SK-N-SH (cell line): ENCODE data around the gene GRK3. TPM values are rescaled to one million over a fixed set of nuclear protein-coding genes. Genes with fewer than 3 reads are reported as not detected.

Experiments
- CTCF ChIA-PET: fragments of 300-600, 350-600 bp; formaldehyde crosslinking; extraction: SDS; loops from one replicate; lab custom pipeline; 2021; lab: Yijun Ruan, JAX
- POLR2A ChIA-PET: fragments of 350-600 bp; sonication (Branson Sonifier 250); formaldehyde crosslinking; extraction: SDS; loops from one replicate; lab custom pipeline; 2020; ENCODE audit warnings: antibody characterized with exemption, inconsistent platforms; lab: Yijun Ruan, JAX
- DNase-seq: peaks from one replicate; pipeline ENCODE4 v3.0.0; 2012
- H2AFZ ChIP-seq: fragments of 200-600 bp; sonication (generic); 2 replicates; pipeline ENCODE4 v1.8.1; 2016; ENCODE audit warnings: antibody characterized with exemption, mild to moderate bottlenecking, low read depth
- H3F3A ChIP-seq: fragments of 200-600 bp; sonication (generic); replicated peaks from 2 replicates; pipeline ENCODE3; 2016; ENCODE audit warnings: antibody characterized with exemption, mild to moderate bottlenecking; ENCODE audit not compliant: insufficient read depth
- H3K27ac ChIP-seq, 2 experiments: fragments of 200-500 bp in 1 of 2; fragments of 200-600 bp in 1 of 2; sonication (Bioruptor generic) in 1 of 2; sonication (generic), shearing (Covaris generic) in 1 of 2; 2 replicates each; pipeline versions ENCODE4 v1.5.1 to v1.6.1; 2014 to 2016; ENCODE audit warnings: low read depth in 2 of 2, inconsistent platforms in 1 of 2, low read length in 1 of 2, mild to moderate bottlenecking in 1 of 2, mixed read lengths in 1 of 2
- H3K27me3 ChIP-seq: fragments of 200-600 bp; sonication (generic), shearing (Covaris generic); 2 replicates; pipeline ENCODE4 v1.6.1; 2016; ENCODE audit warnings: mixed run types; ENCODE audit not compliant: insufficient read depth
- H3K36me3 ChIP-seq, 2 experiments: fragments of 200-500 bp in 1 of 2; fragments of 200-600 bp in 1 of 2; sonication (Bioruptor generic) in 1 of 2; sonication (generic) in 1 of 2; replicated peaks in 1 of 2; 2 replicates each; pipeline versions ENCODE3 to v1.5.1; 2014 to 2016; ENCODE audit warnings: low read length in 1 of 2, mild to moderate bottlenecking in 1 of 2; ENCODE audit not compliant: insufficient read depth in 2 of 2, control insufficient read depth in 1 of 2
- H3K4me1 ChIP-seq, 2 experiments: fragments of 200-500 bp in 1 of 2; fragments of 200-600 bp in 1 of 2; sonication (Bioruptor generic) in 1 of 2; sonication (generic), shearing (Covaris generic) in 1 of 2; 2 replicates each; pipeline versions ENCODE4 v1.5.1 to v1.6.1; 2014 to 2016; ENCODE audit warnings: low read depth in 1 of 2, low read length in 1 of 2, mixed run types in 1 of 2; ENCODE audit not compliant: insufficient read depth in 2 of 2, control insufficient read depth in 1 of 2
- H3K4me2 ChIP-seq: fragments of 200-600 bp; sonication (generic), shearing (Covaris generic); 2 replicates; pipeline ENCODE4 v1.6.1; 2017; ENCODE audit warnings: mixed run types
- H3K4me3 ChIP-seq, 2 experiments: fragments of 200-500 bp in 1 of 2; fragments of 200-600 bp in 1 of 2; sonication (Bioruptor generic) in 1 of 2; sonication (generic), shearing (Covaris generic) in 1 of 2; 2 replicates each; pipeline versions ENCODE4 v1.5.1 to v1.8.1; 2014 to 2016; ENCODE audit warnings: low read depth in 2 of 2, inconsistent platforms in 1 of 2, low read length in 1 of 2, mild to moderate bottlenecking in 1 of 2, mixed read lengths in 1 of 2, moderate library complexity in 1 of 2
- H3K79me2 ChIP-seq: fragments of 200-600 bp; sonication (generic); 2 replicates; pipeline ENCODE4 v1.8.1; 2017; ENCODE audit warnings: mild to moderate bottlenecking; ENCODE audit not compliant: insufficient read depth
- H3K9ac ChIP-seq: fragments of 200-600 bp; sonication (generic); 2 replicates; pipeline ENCODE4 v1.6.1; 2017; ENCODE audit warnings: mixed run types
- H3K9me2 ChIP-seq: fragments of 200-600 bp; sonication (generic); 2 replicates; pipeline ENCODE4 v1.6.1; 2017; ENCODE audit warnings: mixed run types
- H3K9me3 ChIP-seq: fragments of 200-600 bp; sonication (generic); 2 replicates; pipeline ENCODE4 v1.6.1; 2017; ENCODE audit warnings: mixed run types, mild to moderate bottlenecking, moderate library complexity
- H4K20me1 ChIP-seq: fragments of 200-600 bp; sonication (generic); 2 replicates; pipeline ENCODE4 v1.6.1; 2017; ENCODE audit warnings: mild to moderate bottlenecking, mixed run types; ENCODE audit not compliant: insufficient read depth
- CHD2 ChIP-seq: fragments of 150-350 bp; IDR thresholded peaks from 2 replicates; pipeline ENCODE4 v1.6.1; 2018; ENCODE audit warnings: low read length; ENCODE audit not compliant: partially characterized antibody
- GABPA ChIP-seq: IDR thresholded peaks from 2 replicates; pipeline ENCODE4 v1.4.0; 2012; ENCODE audit warnings: low read depth, mild to moderate bottlenecking
- JUND ChIP-seq: IDR thresholded peaks from 2 replicates; pipeline ENCODE4 v1.4.0; 2012
- MXI1 ChIP-seq: IDR thresholded peaks from 2 replicates; pipeline ENCODE4 v1.6.1; 2012; ENCODE audit warnings: mild to moderate bottlenecking, low read depth, low read length, improper control_type of control experiment
- NFIC ChIP-seq: IDR thresholded peaks from 2 replicates; pipeline ENCODE4 v1.4.0; 2012; ENCODE audit warnings: borderline replicate concordance
- RAD21 ChIP-seq: IDR thresholded peaks from 2 replicates; pipeline ENCODE4 v1.6.1; 2012; ENCODE audit warnings: mild to moderate bottlenecking, low read length
- RCOR1 ChIP-seq: fragments of 150-350 bp; IDR thresholded peaks from 2 replicates; pipeline ENCODE4 v1.6.1; 2017; ENCODE audit warnings: antibody characterized with exemption, low read length
- RXRA ChIP-seq: IDR thresholded peaks from 2 replicates; pipeline ENCODE4 v1.4.0; 2012; ENCODE audit warnings: low read depth, mild to moderate bottlenecking, borderline replicate concordance
- SIN3A ChIP-seq: IDR thresholded peaks from 2 replicates; pipeline ENCODE4 v1.6.1; 2012; ENCODE audit warnings: low read depth, mild to moderate bottlenecking, low read length, moderate library complexity, borderline replicate concordance
- TAF1 ChIP-seq: IDR thresholded peaks from 2 replicates; pipeline ENCODE4 v1.6.1; 2012; ENCODE audit warnings: low read depth, mild to moderate bottlenecking, low read length, moderate library complexity, borderline replicate concordance
- TEAD4 ChIP-seq: IDR thresholded peaks from 2 replicates; pipeline ENCODE4 v1.4.0; 2012; ENCODE audit warnings: mild to moderate bottlenecking, borderline replicate concordance; ENCODE audit not compliant: insufficient read depth
- YY1 ChIP-seq: IDR thresholded peaks from 2 replicates; pipeline ENCODE4 v1.4.0; 2012; ENCODE audit warnings: low read depth, mild to moderate bottlenecking
- WGBS: methylation state at CpG from one replicate; pipeline ENCODE4 v1.1.6; 2017; ENCODE audit warnings: low lambda C conversion rate; 5-methylcytosine and 5-hydroxymethylcytosine counted together
- polyA plus RNA-seq, 3 experiments: library from polyadenylated mRNA; depleted of rRNA; stranded (reverse); fragments of >200 nt; gene quantifications; 2 replicates each; pipeline ENCODE4 v1.2.3, GENCODE V29; 2012
- TF ChIP-seq, protein P1 (sequence below): fragments of 200-600 bp; sonication (generic); IDR thresholded peaks from 2 replicates; pipeline ENCODE4 v1.6.1; 2017; ENCODE audit warnings: antibody characterized with exemption, mild to moderate bottlenecking, moderate library complexity

Gene GRK3
- polyA plus RNA-seq, 1 of the 3 experiments (the other 2 are of a cell fraction), result 1.3 TPM

DNA sequence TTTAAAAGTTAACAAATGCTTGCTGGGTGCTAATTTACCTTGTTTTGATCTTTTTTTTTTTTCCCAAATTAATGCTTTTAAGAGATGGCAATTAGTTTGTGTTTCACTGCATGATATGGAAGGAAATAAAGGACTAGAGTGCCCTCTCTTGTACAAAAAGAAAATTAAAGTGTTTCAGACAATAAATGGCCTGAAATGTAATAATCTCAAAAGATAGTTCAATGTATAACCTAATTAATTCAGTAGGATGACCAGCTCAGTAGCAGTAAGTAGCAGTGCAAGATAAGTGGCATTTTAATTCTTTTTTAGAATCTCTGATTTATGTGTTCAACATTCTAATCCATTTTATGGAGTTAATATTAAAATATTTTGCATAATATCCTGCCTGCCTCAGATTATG is 137.6 kb downstream of the GRK3 start (continued):
- TF ChIP-seq, protein P1, sequence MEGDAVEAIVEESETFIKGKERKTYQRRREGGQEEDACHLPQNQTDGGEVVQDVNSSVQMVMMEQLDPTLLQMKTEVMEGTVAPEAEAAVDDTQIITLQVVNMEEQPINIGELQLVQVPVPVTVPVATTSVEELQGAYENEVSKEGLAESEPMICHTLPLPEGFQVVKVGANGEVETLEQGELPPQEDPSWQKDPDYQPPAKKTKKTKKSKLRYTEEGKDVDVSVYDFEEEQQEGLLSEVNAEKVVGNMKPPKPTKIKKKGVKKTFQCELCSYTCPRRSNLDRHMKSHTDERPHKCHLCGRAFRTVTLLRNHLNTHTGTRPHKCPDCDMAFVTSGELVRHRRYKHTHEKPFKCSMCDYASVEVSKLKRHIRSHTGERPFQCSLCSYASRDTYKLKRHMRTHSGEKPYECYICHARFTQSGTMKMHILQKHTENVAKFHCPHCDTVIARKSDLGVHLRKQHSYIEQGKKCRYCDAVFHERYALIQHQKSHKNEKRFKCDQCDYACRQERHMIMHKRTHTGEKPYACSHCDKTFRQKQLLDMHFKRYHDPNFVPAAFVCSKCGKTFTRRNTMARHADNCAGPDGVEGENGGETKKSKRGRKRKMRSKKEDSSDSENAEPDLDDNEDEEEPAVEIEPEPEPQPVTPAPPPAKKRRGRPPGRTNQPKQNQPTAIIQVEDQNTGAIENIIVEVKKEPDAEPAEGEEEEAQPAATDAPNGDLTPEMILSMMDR, result peak; percentile 71
- TF ChIP-seq CHD2 (peak; percentile 39), JUND (no peak), RCOR1 (peak; percentile 73; the same call in 1 of the 2 replicates)

GRCh38 chr22:25702571-25703167 is 138.2 kb downstream of the GRK3 start:
- Histone ChIP-seq H3K36me3 (peaks cover 0 to 16% of the 10 kb centered on the region in 2 experiments), H3K4me2 (no peak overlapping the region), H3K79me2 (no peaks in the 10 kb centered on the region), H3K4me3 (no peak overlapping the region), H3K27ac (peak overlapping the region in 1 of 2 experiments; percentile 85; a peak in 2 of 4 replicates), H3K9me3 (no peaks in the 10 kb centered on the region), H2AFZ (no peak overlapping the region), H3F3A (no peaks in the 10 kb centered on the region), H4K20me1 (no peaks in the 10 kb centered on the region), H3K27me3 (no peaks in the 10 kb centered on the region), H3K9ac (no peak overlapping the region), H3K9me2 (no peaks in the 10 kb centered on the region), H3K4me1 (peaks cover 0 to 48% of the 10 kb centered on the region in 2 experiments; a peak in 2 of 4 replicates)
- no peak for DNase-seq
- CTCF ChIA-PET, result interaction anchor here (0.6 to 4.9 kb wide), 24 partner anchors 10 to 501 kb away, joined by 3 to 44 read pairs (median 4); partner anchors contain the start of gene GRK3
- TF ChIP-seq RXRA, result no peak
- no peak for TF ChIP-seq SIN3A
- TF ChIP-seq TAF1, result no peak
- no peak for TF ChIP-seq TEAD4
- no peak for TF ChIP-seq NFIC
- no peak for TF ChIP-seq YY1
- POLR2A ChIA-PET, result no interaction called here
- 93% methylated on average over 7 of the region's 7 CpGs for WGBS

DNA sequence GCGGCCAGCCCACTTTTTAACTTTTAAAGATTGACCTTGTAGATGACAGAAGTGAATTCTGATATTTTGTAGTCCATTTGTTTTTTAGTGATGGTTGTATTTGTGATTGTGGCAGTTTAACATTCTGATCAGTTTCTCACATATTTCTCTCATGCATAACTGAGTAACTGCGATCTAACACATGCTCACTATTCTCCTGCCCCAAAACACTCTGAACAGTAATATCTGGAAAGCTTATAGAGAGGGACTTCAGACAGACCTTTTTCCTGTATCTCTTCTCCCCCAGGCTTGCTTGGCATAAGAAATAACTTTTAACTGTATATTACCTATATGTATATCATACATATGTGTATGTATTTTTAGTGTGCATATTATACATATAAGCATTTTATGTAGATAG is 140.2 kb downstream of the GRK3 start:
- Histone ChIP-seq H3K9me2 (no peaks in the 10 kb centered on the region), H3K79me2 (no peaks in the 10 kb centered on the region), H3F3A (no peaks in the 10 kb centered on the region), H3K4me1 (peaks cover 0 to 34% of the 10 kb centered on the region in 2 experiments; a peak in 2 of 4 replicates), H2AFZ (no peak overlapping the region), H3K4me3 (no peak overlapping the region), H3K27ac (peak overlapping the region in 1 of 2 experiments; percentile 5; a peak in 1 of 4 replicates), H3K4me2 (no peak overlapping the region), H3K9me3 (no peaks in the 10 kb centered on the region), H3K9ac (no peak overlapping the region), H4K20me1 (no peaks in the 10 kb centered on the region), H3K27me3 (no peaks in the 10 kb centered on the region), H3K36me3 (peaks cover 0 to 16% of the 10 kb centered on the region in 2 experiments)
- TF ChIP-seq MXI1 (no peak), RAD21 (no peak), RXRA (no peak), GABPA (no peak)
- CTCF ChIA-PET, result interaction anchor here (1.1 to 2.4 kb wide), 6 partner anchors 10 to 503 kb away, joined by 3 to 22 read pairs (median 6); no protein-coding TSS in a partner anchor
- DNase-seq, result no peak
- POLR2A ChIA-PET, result no interaction called here
- WGBS, result 90% methylated on average over 2 of the region's 2 CpGs
